ENCODE results near the gene SIX3.

The SIX3 gene

GRCh38 chr2:44954889-44955592 is 13.5 kb downstream of the SIX3 start:
- no peak for DNase-seq (ENCODE audit: extremely low read depth in 1 of 2, low read depth in 1 of 2)

DNA sequence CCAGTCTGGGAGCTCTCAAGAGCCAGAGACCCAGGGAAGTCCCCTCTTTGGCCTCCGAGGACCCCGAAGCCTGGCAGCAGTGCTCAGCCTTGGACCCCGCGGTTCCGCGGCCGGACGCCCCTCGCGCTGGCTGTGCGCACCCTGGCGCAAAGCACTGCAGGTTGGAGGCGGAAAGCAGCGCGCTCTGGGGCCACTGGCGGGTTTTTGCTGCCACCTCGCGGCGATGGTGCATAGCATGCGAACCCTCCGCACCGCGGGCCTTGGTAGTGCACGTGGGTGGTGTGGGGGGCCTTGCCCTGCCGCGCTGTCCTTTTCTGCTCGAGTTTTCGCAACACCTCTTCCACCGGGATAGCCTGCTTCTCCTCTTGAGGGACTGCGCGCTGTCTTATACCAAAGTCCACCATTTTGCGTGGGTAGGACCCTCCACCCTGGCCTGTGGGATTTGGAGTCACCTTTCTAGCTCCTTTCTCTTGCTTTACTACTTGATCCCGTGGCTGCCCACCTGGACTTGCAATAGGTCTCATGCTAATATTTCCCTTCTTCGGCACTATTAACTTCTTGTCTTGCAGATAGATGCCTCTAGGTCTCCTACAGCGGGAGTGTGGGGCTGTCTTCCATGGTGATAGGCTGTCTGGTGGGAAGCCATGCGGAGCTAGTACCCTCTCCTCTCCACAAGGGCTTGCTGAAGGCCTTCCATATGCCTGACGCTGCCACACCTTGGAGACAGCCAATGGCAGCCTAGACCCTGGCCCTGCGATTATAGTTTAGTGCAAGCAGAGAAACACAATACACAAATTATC is 14.3 kb downstream of the SIX3 start:
- peak; percentile 18 to 67 for DNase-seq (ENCODE audit: extremely low read depth in 1 of 2, low read depth in 1 of 2)

DNA sequence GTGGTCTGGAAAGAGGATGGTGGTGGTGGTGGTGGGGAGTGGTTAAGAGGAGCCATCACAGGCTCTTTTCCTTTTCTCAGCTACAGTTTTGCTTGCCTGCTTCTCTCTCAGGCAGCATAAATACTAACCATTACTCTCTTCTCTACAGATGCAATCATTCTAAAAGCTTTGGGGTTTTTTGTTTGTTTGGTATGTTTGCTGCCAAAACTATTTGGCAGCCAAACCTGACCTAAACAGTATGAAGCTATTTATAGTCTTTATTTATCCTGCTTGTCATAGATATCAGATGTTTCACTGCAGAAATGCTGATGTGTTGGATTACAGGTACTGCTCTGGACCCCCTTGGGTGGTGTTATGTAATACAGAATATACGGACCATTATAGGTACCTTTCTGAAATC is 15.3 kb downstream of the SIX3 start:
- DNase-seq (ENCODE audit: extremely low read depth in 1 of 2, low read depth in 1 of 2): no peak

DNA sequence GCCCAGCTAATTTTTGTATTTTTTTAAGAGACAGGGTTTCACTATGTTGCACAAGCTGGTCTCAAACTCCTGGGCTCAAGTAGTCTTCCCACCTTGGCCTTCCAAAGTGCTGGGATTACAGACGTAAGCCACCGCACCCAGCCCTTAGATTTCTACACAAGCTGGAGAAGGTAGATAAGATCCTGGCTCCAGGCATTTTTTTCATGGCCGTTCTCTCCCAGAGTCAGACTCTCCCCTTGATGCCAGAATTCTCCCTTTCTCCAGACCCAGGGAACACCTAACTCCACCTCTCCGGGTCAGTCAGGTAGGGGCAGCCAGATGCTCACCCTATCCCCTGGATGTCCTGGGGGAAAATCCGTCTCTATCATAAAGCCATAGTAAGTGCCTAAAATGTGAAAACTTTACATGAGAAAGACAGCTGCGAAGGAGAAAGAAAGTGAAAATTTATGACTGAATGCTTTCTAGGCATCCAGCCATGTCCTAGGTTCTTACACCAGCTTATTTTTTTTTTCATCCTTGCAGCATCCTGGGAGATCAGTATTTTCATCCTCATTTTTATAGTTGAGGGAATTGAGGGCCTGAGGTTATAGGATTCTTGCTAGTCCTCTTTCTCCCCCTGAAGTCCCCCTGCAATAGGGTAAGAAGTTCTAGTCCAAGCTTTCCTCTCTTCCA is 16.3 kb downstream of the SIX3 start:
- DNase-seq (ENCODE audit: extremely low read depth in 1 of 2, low read depth in 1 of 2): no peak

DNA sequence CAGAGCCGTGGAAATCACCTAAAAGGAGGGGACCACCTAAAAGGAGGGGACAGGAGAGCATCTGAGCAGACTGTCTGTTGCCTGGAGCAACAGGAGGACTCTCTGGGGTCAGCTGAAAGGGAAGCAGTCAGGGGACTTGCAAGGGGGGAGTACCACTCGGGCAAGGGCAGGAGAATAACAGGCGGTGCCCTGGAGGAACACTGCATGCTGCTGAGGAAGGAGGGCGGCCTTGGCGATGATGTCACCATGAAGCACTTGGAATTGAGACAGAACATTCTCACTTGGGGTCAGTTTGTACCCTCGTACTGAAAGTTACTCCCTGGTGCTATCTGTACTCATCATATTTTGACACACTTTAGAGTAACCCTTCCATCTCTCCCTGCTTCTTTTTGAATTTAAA is 18.4 kb downstream of the SIX3 start:
- DNase-seq (ENCODE audit: extremely low read depth in 1 of 2, low read depth in 1 of 2): no peak

- no peak for DNase-seq (ENCODE audit: extremely low read depth in 1 of 2, low read depth in 1 of 2)
Observed at GRCh38 chr2:44960871-44961270, 19.4 kb downstream of the SIX3 start.

DNA sequence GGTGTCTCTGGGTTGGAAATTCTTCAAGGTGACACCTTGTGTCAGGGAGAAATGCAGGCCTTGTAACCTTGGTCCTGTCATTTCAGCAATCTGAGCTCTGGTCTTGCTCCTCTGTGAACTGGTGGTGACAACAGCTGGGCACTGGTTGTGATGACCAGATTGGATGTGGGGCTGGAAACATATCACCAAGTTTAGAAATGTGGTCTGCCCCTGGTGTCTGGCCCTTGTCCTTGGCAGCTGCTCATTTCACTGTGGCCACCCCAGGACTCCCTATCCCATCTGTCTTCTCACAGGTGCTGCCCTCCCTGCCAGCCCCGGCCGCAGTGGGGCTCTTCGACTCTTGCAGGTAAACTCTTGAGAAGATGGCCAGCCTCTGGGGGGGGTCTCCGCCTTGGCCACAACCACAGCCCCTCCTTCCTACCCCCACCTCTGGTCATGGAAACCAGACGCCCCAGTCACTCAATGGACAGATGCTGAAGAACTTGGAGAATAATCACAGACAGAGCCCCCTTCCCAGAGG is 20.7 kb downstream of the SIX3 start:
- no peak for DNase-seq (ENCODE audit: extremely low read depth in 1 of 2, low read depth in 1 of 2)

- DNase-seq (ENCODE audit: extremely low read depth in 1 of 2, low read depth in 1 of 2): no peak
Observed at GRCh38 chr2:44964752-44965236, 23.3 kb downstream of the SIX3 start.

DNA sequence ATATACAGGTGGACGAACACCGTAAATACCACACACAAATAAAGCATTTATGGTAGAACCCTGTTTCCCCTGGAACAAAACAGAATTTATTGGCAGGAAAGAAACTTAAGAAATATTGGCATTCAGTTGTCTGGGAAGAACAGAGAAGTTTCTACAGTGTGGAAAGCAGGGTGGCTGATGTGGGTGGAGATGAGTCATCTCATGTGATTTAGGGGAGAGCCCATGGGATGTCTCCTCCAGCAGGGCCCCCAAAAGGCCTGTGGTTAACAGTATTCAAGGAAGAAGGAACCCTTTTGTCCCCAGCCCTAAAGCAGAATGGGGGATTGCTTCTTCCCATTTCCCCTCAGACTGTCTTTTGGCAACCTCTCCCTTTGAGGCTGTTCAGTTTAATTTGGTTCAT is 24.2 kb downstream of the SIX3 start:
- no peak for DNase-seq (ENCODE audit: extremely low read depth in 1 of 2, low read depth in 1 of 2)

- no peak for DNase-seq (ENCODE audit: extremely low read depth in 1 of 2, low read depth in 1 of 2)
Observed at GRCh38 chr2:44967056-44967455, 25.6 kb downstream of the SIX3 start.

- DNase-seq (ENCODE audit: extremely low read depth in 1 of 2, low read depth in 1 of 2): no peak
Observed at GRCh38 chr2:44967727-44968432, 26.4 kb downstream of the SIX3 start.

DNA sequence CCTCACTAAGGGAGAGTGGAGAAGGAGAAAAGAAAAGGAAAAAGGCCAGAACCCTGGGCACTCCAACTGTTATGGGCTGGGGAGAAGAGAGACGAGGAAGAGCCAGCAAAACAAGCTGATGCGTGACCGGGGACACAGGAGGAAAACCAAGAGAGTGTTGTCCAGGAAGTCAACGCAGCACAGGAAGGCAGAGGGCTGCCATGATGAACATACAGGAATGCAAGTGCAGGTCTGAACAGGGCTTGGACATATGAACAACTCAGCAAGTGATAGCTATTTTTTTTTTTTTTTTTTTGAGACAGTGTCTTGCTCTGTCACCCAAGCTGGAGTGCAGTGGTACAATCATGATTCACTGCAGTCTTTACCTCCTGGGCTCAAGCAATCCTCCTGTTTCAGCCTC is 28.4 kb downstream of the SIX3 start:
- DNase-seq (ENCODE audit: extremely low read depth in 1 of 2, low read depth in 1 of 2): no peak

DNA sequence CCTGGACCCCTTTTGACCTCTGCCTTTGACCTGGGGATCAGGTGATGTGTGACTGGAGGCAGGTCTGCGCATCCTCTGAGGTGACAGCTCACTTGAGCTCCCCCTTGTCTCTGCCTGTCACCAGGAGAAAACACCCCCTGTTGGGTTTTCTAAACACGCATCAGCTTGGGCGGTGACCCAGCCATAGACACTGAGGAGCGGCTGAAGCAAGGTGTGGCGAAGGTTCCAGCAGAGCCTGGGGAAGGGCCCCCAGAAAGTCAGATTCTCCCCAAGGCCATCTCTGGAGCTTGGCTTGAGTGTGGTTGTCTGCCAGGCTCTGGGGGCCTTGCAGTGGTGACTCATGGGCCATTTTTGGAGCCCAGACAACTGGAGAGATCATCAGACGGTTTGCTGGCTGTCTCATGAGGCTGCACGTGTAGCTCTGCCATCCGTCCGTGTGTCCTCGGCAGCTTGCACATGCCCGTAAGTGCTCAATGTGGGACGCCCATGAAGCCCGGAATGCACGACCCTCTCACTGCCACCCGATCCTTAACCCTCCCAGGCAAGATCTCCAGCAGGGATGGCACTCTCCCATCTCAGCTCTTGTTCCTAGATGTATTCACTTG is 29.4 kb downstream of the SIX3 start:
- no peak for DNase-seq (ENCODE audit: extremely low read depth in 1 of 2, low read depth in 1 of 2)

DNA sequence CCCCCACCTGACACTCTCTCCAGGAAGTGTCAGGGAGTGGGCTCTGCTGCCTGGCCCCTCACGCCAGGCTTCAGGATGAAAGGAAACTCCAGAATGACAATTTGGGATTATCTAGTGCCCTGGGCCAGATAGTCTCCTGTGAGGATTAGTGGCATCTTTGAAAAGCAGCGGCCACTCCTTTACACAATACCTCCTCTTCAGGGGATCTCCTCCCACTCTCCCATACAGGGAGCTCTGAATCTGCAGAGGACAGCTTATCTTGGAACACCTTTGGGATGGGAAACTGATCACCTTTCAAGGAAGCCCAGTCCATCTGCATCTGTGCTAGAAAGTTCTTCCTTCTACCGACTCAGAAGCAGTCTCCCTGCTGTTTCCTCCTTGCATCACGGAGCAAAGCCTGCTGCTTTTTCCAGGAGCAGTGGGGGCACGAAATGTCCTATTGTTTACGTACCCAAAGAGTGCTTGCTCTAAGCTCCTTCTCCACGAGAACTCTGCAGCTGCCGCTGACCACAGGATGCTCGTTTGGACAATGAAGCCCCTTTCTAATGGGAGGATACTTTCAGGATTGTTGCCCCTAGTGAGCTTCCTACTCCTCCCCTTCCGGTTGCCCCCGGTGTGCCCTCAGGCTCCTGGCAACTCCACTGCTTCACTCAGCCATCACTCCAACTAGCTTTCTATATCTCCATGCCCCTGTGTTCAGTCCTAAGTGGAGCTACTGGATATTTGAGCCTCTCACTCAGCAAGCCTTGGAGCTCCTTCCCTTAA is 31.5 kb downstream of the SIX3 start:
- no peak for DNase-seq (ENCODE audit: extremely low read depth in 1 of 2, low read depth in 1 of 2)

DNA sequence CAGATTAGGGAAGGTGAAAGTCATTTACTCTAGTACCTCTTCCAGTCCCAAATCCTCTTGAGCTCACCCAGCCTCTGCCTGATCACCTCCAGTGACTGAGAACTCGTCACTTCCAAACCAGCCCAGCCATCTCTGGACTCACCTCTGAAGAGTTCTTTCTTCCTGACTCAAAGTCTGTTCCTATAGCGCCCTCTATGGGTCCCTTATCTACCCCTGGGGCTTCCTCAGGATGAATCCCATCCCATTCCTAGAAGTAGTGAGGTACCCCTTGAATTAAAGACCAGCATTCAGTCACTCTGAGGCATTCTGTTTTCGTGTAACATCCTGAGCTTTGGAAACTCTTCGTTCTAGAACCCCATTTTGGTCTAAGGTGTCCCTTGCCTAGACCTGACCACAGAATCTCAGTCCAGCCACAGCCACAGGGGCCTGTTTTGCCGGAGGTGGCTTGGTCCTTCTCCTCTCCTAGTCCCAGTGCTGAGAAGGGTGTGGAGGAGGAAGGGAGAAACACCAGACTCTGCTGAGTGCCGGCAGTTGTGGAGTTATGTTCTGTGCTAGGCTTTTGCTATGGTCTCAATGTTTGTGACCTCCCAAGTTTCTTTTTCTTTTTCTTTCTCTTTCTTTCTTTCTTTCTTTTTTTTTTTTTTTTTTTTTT is 32.7 kb downstream of the SIX3 start:
- DNase-seq (ENCODE audit: extremely low read depth in 1 of 2, low read depth in 1 of 2): no peak

- DNase-seq (ENCODE audit: extremely low read depth in 1 of 2, low read depth in 1 of 2): no peak
Observed at GRCh38 chr2:44975571-44976450, 34.3 kb downstream of the SIX3 start.

DNA sequence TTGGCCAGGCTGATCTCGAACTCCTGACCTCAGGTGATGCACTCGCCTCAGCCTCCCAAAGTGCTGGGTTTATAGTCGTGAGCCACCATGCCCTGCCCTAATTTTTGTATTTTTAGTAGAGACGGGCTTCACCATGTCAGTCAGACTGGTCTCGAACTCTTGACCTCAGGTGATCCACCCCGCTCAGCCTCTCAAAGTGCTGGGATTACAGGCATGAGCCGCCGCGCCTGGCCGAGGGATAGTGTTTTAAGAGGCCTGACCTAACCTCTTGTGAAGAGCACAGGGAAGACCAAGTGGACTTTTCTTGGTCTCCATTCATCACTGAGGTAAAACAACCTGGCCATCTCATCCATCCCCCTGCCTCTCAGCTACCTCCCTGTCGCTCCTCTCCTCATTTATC is 38.1 kb downstream of the SIX3 start:
- no peak for DNase-seq (ENCODE audit: extremely low read depth in 1 of 2, low read depth in 1 of 2)
